OCI-LY1 (cell line): ENCODE data around the gene HRNR.

Source experiments
- CTCF ChIP-seq: fragments of 200-600 bp; sonication (generic), shearing (Covaris generic); IDR thresholded peaks from 2 replicates; pipeline ENCODE4 v1.5.1; 2017; ENCODE audit warnings: mild to moderate bottlenecking, antibody characterized with exemption, low read length, moderate library complexity, mixed read lengths
- EZH2 ChIP-seq: fragments of 200-600 bp; sonication (generic), shearing (Covaris generic); IDR thresholded peaks from 2 replicates; pipeline ENCODE4 v1.8.0; 2017; ENCODE audit warnings: borderline replicate concordance, mixed run types, mild to moderate bottlenecking, antibody characterized with exemption, low read length, moderate library complexity, mixed read lengths

GRCh38 chr1:152162792-152163463 lies 61.1 kb downstream of the HRNR start:
- no peak for TF ChIP-seq CTCF
- TF ChIP-seq EZH2 = no peak
